Loucy (cell line): ENCODE data around the gene AMZ2.
A peak's percentile ranks its signal among the peaks of the same experiment; 100 is the strongest.

Experiments used
- CTCF ChIP-seq: fragments of 200-600 bp; sonication (generic); conservative IDR thresholded peaks from 2 replicates; pipeline ENCODE4 v1.5.1; 2014; ENCODE audit warnings: mild to moderate bottlenecking, antibody characterized with exemption, low read length
- EZH2phosphoT487 ChIP-seq: fragments of 200-600 bp; IDR thresholded peaks from 2 replicates; pipeline ENCODE4 v1.6.1; 2018; ENCODE audit warnings: antibody characterized with exemption, mild to moderate bottlenecking, moderate library complexity, borderline replicate concordance

DNA sequence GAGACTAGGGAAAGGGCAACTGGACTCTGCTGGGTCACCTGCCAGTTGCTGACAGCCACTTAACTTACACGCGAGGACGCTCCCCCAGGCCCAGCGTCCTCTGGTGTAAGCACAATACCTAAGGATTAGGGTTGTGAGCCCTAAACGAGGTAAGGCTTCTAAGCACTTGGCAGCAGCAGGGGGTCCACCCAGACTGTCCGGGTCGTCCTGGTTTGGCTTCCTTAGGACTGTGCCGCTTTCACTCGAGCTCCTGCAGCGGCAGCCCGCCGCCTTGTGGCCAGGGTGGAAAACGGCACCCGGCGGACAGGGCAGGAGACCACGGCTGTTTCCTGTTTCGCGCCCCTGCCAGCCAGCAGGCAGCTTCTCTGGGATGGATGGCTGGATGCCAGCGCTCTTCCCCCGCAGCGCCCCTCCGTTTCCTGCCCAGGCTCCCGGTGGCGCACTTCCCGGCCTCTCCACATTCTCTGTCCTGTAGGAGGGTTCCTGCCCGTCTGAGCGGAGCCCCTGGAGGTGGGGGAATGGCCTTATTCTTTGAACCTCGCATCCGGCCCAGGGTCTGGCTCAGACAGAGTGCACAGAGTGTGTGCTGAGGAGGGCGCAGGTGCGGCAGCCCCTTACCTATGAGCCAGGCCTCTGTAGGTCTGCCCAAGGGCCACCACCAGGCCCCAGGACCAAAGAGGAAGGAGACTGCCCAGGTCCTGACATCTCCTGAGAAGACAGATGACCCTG is 47.0 kb upstream of the AMZ2 start:
- TF ChIP-seq CTCF (peak; percentile 76), EZH2phosphoT487 (no peak)
